Measurements from ENCODE around the gene MXRA8. TPM values are rescaled to one million over a fixed set of nuclear protein-coding genes. Genes with fewer than 3 reads are reported as not detected.

The MXRA8 gene
- total and polyA plus RNA-seq, 9 of the 15 experiments (the other 6 are each of a cell fraction or from before 2014, with no cell fraction given): 0.66 to 11.3 (median 6.3) TPM

DNA sequence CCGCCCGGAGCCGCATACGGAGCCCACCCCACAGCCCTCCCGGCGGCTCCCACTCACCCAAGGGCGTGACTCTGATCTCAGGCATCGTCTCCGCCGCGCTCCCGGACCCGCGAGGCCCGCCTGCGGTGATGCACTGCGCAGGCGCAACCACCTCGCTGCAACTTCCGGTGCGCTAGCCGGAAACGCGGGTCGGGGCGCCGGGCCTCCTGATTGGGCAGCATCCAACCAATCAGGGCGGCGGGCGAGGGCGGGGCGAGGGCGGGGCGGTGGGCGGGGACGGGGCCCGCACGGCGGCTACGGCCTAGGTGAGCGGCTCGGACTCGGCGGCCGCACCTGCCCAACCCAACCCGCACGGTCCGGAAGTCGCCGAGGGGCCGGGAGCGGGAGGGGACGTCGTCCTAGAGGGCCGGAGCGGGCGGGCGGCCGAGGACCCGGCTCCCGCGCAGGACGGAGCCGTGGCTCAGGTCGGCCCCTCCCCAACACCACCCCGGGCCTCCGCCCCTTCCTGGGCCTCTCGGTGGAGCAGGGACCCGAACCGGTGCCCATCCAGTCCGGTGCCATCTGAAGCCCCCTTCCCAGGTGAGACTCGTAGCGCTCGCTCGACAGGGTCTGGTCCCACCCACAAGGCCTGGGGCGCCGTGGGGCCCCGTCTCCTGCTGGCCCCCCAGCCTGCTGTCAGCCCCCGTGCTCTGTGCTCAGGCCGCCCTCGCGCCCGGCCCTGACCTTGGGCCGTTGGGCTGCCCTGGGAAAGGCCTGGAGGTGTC is 33.6 kb downstream of the MXRA8 start, which contains the start of the genes CPTP and INTS11:
CPTP (plus strand) TSS at position 279 of the 764 bp plus-strand sequence. CDS start 2,109 bp downstream, outside the sequence.
INTS11 (minus strand) TSS at position 137 of the 764 bp plus-strand sequence; CDS start at position 85, 52 bp downstream.
- 2% methylated on average over 55 of the region's 84 CpGs for WGBS (ENCODE audit: insufficient coverage, low coverage, missing lambda C conversion rate)
- ATAC-seq (peak; percentile 92), FAIRE-seq (peak; percentile 90), DNase-seq (ENCODE audit: extremely low read depth in 1 of 4, low spot score in 3 of 4) (peak; percentile 97 to 99 (median 98))
- H3K9me1 ChIP-seq (ENCODE audit: control insufficient read depth, insufficient read depth, low read length): peaks cover 8% of the 10 kb centered on the region
- ChIA-PET POLR2A (interaction anchor here (0.6 to 2.1 kb wide), 5 partner anchors 10 to 244 kb away, joined by 3 to 6 read pairs (median 5); no protein-coding TSS in a partner anchor), CTCF (ENCODE audit: low intra/inter-chr PET ratio) (no interaction called here)
- intact Hi-C loops (cut with micrococcal nuclease) (loop anchor here (2.0 to 5.0 kb wide), 2 partner anchors 16 to 53 kb away; partner anchors contain the start of genes AURKAIP1 and PUSL1), in situ Hi-C loops (cut with MboI) (no loop called here)
- peak within 1 kb of the TSS; percentile 99 for H3K4me3 ChIP-seq
- H3K79me2 ChIP-seq (ENCODE audit: control insufficient read depth, insufficient read depth, low read length): peaks cover 63% of the 10 kb centered on the region
- peaks cover 16 to 90% of the 10 kb centered on the region in 2 experiments for H3K4me1 ChIP-seq (replicated peaks in 1 of 2; ENCODE audit: control insufficient read depth in 2 of 2, insufficient read depth in 2 of 2, low read length in 2 of 2)
- peaks cover 1% of the 10 kb centered on the region; the same call in 1 of the 2 replicates for H3K9me3 ChIP-seq (replicated peaks; ENCODE audit: control insufficient read depth, insufficient read depth, low read depth, low read length)
- H3K36me3 ChIP-seq (ENCODE audit: control insufficient read depth, insufficient read depth, low read length): peaks cover 48% of the 10 kb centered on the region; the same call in 1 of the 3 replicates
- no TSS peak for BruUV-seq (replicated peaks)
- H3K27me3 ChIP-seq (ENCODE audit: control insufficient read depth in 2 of 2, insufficient read depth in 2 of 2, low read length in 2 of 2): no peaks in the 10 kb centered on the region
- H3K4me2 ChIP-seq (ENCODE audit: insufficient read depth, low read length): peak within 1 kb of the TSS; percentile 85
- peaks cover 13% of the 10 kb centered on the region; the same call in 1 of the 2 replicates for H4K20me1 ChIP-seq (replicated peaks; ENCODE audit: control insufficient read depth, insufficient read depth, low read length)
- H3K27ac ChIP-seq (ENCODE audit: extremely low read depth, low read depth, low read length): peak within 1 kb of the TSS; percentile 89
- peak within 1 kb of the TSS; percentile 93 to 99 for H3K9ac ChIP-seq (ENCODE audit: insufficient read depth in 1 of 2, low read depth in 2 of 2, low read length in 2 of 2)
- H2AFZ ChIP-seq (ENCODE audit: low read depth, low read length): peak within 1 kb of the TSS; percentile 86
- TF ChIP-seq CBX8 (IDR thresholded peaks at IDR 0.05; ENCODE audit: borderline replicate concordance, extremely low read depth, low read depth, low read length, poor library complexity, severe bottlenecking) (no peak), E4F1 (CRISPR knock-in tag; IDR thresholded peaks at IDR 0.05; ENCODE audit: borderline replicate concordance) (no peak), CHD1 (IDR thresholded peaks at IDR 0.05; ENCODE audit: low read length) (peak; percentile 66), CREB5 (CRISPR knock-in tag; IDR thresholded peaks at IDR 0.05) (no peak), HDAC2 (IDR thresholded peaks at IDR 0.05) (no peak), ZNF699 (CRISPR knock-in tag; IDR thresholded peaks at IDR 0.05; ENCODE audit: insufficient replicate concordance) (no peak), POLR2G (IDR thresholded peaks at IDR 0.05; ENCODE audit: low read depth, low read length) (peak; percentile 89), BCOR (IDR thresholded peaks at IDR 0.05) (no peak), SETDB1 (IDR thresholded peaks at IDR 0.05; ENCODE audit: low read length) (no peak), PHB2 (IDR thresholded peaks at IDR 0.05; ENCODE audit: low read depth) (no peak), PURB (CRISPR knock-in tag; IDR thresholded peaks at IDR 0.05; ENCODE audit: low read depth) (no peak), RB1 (IDR thresholded peaks at IDR 0.05; ENCODE audit: low read depth) (peak; percentile 75), TSC22D4 (tag; IDR thresholded peaks at IDR 0.05) (no peak), RBM17 (IDR thresholded peaks at IDR 0.05; ENCODE audit: borderline replicate concordance, low read depth, low read length) (no peak)
- TF ChIP-seq, protein P1, sequence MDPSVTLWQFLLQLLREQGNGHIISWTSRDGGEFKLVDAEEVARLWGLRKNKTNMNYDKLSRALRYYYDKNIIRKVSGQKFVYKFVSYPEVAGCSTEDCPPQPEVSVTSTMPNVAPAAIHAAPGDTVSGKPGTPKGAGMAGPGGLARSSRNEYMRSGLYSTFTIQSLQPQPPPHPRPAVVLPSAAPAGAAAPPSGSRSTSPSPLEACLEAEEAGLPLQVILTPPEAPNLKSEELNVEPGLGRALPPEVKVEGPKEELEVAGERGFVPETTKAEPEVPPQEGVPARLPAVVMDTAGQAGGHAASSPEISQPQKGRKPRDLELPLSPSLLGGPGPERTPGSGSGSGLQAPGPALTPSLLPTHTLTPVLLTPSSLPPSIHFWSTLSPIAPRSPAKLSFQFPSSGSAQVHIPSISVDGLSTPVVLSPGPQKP (CRISPR knock-in tag; IDR thresholded peaks at IDR 0.05): no peak
